OCI-LY7 (cell line): Measurements from ENCODE around the gene DDX20.
A peak's percentile ranks its signal among the peaks of the same experiment; 100 is the strongest.

Experiments used
- EZH2phosphoT487 ChIP-seq: fragments of 200-600 bp; sonication (generic); IDR thresholded peaks from 2 replicates; pipeline ENCODE4 v1.6.1; 2018; ENCODE audit warnings: low read depth, borderline replicate concordance, mild to moderate bottlenecking, mixed run types, antibody characterized with exemption, low read length, moderate library complexity, mixed read lengths
- TF ChIP-seq, protein P1 (sequence below): fragments of 200-600 bp; sonication (generic); conservative IDR thresholded peaks from 2 replicates; pipeline ENCODE4 v1.5.1; 2014; ENCODE audit warnings: mild to moderate bottlenecking, antibody characterized with exemption, low read length, moderate library complexity, mixed read lengths

- TF ChIP-seq, protein P1, sequence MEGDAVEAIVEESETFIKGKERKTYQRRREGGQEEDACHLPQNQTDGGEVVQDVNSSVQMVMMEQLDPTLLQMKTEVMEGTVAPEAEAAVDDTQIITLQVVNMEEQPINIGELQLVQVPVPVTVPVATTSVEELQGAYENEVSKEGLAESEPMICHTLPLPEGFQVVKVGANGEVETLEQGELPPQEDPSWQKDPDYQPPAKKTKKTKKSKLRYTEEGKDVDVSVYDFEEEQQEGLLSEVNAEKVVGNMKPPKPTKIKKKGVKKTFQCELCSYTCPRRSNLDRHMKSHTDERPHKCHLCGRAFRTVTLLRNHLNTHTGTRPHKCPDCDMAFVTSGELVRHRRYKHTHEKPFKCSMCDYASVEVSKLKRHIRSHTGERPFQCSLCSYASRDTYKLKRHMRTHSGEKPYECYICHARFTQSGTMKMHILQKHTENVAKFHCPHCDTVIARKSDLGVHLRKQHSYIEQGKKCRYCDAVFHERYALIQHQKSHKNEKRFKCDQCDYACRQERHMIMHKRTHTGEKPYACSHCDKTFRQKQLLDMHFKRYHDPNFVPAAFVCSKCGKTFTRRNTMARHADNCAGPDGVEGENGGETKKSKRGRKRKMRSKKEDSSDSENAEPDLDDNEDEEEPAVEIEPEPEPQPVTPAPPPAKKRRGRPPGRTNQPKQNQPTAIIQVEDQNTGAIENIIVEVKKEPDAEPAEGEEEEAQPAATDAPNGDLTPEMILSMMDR, result peak; percentile 67
- no peak for TF ChIP-seq EZH2phosphoT487
Observed at GRCh38 chr1:111758373-111758772, 2.7 kb downstream of the DDX20 start.
